ENCODE data around the gene NDUFB5.
"Not testable (repeated sequence)": the region's sequence is repeated elsewhere in the genome, so short reads cannot be mapped to it uniquely, and the experiment has no call there.

Gene NDUFB5

DNA sequence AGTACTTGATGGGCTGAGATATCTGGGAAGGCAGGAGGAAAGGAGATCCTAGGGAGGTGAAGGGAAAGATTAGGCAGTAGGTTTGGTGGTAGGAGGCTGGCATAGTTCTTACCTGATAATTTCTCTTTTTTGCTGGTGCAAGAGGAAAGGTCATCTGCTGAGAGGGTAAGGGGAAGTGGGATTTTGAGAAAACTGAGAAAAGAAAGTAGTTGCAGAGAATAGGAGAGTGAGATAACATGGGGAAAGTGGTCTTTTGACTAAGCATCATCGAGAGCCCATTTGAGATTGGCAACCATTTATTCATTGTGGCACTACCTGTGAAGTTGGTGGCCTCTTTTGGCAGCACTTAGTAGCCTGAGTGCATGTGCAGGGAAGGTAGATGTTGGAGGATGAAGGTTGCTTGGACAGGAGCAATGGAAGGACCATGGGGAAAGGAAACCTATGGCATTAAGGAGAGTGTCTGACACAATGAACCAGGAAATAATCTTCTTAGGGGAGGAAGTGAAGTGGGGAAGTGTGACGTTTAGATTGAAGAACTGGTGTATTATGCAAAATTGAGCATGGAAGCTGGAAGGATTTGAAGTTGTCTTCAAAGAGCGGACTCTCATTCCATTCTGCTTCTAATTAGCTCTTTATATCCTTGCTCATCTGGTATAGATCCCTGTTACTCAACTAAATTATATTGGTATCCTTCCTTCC lies 26.3 kb downstream of the NDUFB5 start:
- no peak for DNase-seq (ENCODE audit: insufficient read length, low spot score)
- FAIRE-seq = peak; percentile 4

DNA sequence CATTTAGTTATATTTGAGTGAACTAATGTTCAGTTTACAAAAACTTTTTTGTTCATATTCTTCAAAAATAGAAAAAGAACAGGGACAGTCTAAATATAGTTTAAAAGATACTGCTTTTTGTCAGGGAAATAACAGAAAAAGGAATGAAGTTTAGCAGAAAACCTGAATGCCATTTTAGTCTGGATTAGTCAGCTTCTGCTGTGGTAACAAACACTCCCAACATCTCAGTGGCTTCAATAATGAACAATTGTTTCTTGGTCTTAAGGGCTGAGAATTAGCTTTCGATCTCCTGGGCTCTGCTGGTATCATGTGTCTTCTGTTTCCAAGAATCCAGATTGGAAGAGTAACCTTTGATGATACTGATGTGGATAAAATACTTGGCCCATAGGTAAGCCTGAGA lies 35.9 kb downstream of the NDUFB5 start:
- no peak for DNase-seq (ENCODE audit: insufficient read length, low spot score)
- FAIRE-seq = no peak

DNA sequence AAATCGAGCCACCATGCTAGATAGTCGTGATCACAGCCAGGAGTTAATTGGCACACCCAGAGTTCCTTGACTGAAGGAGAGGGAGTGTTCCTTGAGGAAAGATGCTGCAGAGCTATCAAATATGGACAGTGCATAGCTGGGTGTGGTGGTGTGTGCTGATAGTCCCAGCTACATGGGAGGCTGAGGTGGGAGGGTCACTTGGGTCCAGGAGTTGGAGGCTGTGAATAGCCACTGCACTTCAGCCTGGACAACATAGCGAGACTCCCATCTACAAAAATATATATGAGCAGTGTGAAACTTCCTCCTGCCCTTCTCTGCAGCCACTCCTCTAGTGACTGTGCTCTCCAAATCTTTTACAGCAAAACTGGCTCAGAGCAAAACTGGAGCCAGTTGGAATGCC lies 38.3 kb downstream of the NDUFB5 start:
- FAIRE-seq = no peak
- no peak for DNase-seq (ENCODE audit: insufficient read length, low spot score)

DNA sequence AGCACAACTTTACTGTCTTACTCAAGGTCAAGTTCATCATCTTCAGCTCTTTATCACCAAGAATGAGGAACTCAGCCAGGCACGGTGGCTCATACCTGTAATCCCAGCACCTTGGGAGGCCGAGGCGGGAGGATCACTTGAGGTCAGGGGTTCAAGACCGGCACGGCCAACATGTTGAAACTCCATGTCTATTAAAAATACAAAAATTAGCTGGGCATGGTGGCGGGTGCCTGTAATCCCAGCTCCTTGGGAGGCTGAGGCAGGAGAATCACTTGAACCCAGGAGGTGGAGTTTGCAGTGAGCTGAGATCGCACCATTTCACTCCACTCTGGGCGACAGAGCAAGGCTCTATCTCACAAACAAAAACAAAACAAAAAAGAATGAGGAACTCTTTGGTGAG lies 39.2 kb downstream of the NDUFB5 start:
- not testable (repeated sequence) for DNase-seq (ENCODE audit: insufficient read length, low spot score); FAIRE-seq

DNA sequence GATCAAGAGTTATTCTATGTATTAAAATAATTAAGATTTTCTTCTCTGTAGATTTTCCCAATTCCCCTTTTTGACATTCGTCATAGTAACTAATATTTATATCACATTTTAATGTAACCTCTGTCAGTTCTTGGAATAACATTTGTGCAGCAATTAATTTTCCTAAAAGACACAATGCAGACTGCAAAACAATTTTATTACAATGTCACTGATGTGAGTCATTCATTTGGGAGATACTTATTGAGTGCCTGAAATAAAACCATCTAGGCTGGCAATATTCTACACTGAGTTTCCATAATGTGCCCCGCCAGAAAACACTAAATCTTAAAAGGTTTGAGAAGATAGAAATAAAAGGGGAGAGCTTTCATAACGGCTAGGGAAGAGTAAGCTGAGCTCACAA lies 41.6 kb downstream of the NDUFB5 start:
- FAIRE-seq = no peak
- DNase-seq (ENCODE audit: insufficient read length, low spot score) = no peak

DNA sequence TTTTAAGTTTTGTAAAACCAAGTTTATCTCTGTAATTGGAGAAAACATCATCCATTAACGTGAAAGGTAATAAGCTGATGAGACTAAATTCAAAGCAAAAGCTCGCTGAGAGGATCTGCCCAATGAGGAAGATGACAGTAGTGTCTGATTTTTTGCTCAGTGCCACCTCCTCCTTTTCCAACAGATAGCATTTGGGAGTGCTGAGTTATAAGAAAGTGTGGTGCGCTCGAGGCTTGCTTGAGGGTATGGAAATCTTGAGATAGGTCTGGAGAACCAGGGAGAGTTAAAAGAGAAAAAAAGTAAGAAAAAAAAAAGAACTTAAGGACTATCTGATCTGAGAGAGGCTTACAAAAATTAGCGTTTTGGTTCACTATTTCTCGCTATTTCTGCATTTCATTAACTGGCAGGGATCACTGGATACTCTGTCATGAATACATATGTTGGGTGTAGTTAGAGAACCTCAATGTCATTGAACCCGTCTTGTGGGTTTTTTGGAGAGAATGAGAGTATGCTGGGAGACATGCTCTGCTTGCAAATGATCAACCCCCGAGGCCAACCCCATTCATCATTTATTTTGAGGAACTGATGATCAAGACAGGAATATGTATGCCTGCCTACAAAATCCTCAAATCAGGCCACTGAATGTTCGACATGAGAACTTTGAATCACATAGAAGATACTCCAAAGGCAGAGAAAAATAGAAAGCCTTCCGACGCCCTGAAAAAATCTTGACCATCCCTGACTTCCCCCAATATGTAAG lies 47.3 kb downstream of the NDUFB5 start:
- no peak for DNase-seq (ENCODE audit: insufficient read length, low spot score)

DNA sequence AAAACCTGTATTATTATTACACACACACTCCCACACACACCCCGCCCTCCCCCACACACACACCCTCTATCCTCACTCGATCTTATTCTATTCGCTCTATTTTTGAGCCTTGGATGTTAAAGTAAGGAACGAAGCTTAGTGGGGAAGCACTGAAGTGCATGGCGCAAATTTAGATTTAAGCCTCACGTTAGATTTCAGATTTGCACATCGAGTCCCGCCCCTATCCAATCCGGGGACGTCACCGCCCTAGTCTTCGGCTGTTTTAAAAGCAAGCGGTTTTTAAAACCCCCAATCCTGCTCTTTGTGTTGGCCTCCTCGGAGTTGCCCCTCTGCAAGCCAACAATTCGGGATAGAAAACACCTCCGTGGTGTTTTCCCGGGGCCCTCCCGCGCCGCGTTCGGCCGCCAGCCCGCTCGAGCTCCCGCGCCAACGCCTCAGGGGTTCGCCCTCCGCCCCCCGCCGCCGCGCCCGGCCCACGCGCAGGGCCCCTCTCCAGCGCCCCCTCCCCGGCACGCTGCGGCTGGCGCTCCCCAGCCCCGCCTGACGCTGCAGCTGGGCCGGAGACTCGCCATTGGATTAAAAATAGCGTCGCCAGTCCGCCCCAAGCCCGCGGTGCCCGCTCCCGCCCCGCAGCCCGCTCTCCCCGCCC lies 48.0 kb downstream of the NDUFB5 start, which contains the start of gene USP13:
TSS of gene USP13 (plus strand) at position 594 of the 649 bp plus-strand sequence. CDS start 186 bp downstream, outside the sequence.
- DNase-seq (ENCODE audit: insufficient read length, low spot score) (peak; percentile 61), FAIRE-seq (peak; percentile 60)

More for the DNA sequence above, 47.3 kb downstream of the NDUFB5 start:
- no peak for FAIRE-seq

DNA sequence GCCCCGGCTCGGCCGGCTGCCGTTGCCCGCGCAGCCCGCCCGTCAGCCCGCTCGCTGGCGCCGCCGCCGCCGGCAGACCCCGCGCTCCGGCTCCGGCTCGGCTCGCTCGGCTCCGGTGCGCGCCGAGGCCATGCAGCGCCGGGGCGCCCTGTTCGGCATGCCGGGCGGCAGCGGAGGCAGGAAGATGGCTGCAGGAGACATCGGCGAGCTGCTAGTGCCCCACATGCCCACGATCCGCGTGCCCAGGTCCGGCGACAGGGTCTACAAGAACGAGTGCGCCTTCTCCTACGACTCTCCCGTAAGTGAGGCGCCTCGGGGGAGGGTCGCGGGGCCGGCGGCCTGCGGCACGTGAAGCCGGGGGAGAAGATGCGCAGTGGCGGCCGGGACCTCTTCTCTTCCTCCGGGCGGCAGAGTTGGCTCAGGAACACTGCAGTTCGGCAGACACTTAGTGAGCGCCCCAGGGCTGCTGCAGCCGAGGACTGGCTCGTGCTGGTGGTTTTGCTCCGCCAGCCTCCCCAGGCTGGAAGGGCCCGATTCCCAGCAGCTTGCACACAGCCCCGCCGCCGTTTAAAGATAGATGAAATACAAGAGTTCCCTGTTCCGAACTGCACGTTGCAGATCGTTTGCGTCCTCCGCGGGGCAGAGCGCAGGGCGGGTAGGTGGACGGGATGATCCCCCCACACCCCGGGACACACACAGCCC lies 48.7 kb downstream of the NDUFB5 start:
- peak; percentile 14 for FAIRE-seq
- DNase-seq (ENCODE audit: insufficient read length, low spot score) = peak; percentile 63

DNA sequence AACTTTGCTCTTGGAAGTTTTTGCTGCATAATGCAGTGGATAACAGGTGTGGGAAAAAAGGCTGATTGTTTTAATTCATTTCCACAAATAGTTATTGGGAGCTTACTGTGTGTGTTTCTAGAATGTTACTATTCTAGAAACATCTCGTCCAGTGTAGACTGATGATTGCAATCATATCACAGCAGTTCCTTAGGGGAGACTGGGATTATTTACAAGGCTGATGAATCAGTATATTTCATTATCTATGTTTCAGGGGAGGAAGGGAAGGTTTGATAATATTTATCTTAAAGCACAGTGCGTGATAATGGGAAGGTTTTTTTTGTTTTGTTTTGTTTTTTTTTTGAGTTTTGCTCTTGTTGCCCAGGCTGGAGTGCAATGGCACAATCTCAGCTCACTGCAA lies 50.6 kb downstream of the NDUFB5 start:
- FAIRE-seq = no peak

DNA sequence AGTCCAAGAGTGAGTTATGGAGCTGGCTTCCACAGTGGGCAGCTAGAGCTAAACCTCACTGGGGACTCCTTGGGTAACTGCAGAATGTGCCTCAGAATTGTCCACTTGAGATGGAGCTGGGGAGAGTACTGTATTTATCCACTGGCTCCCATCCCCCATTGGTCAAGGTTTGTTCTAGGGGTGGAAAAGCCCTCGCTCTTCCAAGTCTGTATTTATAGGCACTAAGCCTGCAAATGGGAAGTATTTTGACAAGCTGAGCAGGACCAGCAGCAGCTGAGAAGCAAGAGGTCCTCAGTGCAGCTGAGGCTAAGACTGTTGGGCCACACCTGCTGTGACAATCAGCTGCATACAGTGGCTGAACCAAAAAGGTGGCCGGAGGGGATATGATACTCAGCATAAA lies 54.0 kb downstream of the NDUFB5 start:
- no peak for FAIRE-seq
- DNase-seq (ENCODE audit: insufficient read length, low spot score) = no peak

More for the DNA sequence above, 50.6 kb downstream of the NDUFB5 start:
- no peak for DNase-seq (ENCODE audit: insufficient read length, low spot score)

DNA sequence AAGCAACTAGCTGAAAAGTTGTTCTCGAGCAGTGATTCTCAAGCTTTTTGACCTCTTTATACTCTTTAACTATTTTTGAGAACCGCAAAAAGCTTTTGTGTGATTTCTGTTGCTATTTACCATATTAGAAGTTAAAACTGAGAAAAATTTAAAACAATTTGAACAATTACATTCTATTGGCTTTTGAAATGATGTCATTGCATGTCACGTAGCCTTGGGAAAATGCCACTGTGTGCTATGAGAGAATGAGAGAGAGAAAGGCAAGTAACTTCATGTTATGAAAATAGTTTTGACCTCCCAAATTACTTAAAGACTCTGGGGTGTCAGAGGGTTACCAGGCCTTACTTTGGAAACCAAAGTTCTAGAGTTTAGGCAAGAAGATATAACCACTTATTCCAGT lies 56.3 kb downstream of the NDUFB5 start:
- DNase-seq (ENCODE audit: insufficient read length, low spot score) = no peak
- no peak for FAIRE-seq

DNA sequence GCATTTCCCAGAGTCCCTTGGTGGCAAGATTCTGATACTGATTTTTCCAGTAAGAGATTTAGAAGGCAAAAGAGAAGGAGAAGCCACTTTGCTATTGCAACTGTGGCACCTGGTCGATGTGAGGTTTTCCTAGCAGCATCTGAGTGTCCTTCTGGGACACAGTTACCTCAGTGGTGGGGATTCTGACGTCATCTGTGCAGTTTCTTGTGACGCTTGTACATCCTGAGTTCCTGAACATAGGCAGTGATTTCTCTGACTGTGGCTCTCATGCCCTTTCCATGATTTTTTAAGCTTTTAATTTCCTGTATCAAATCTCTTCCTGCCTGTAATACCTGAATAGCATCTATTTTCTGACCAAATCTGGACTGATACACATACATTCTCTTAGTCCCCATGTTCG lies 57.2 kb downstream of the NDUFB5 start:
- no peak for FAIRE-seq

DNA sequence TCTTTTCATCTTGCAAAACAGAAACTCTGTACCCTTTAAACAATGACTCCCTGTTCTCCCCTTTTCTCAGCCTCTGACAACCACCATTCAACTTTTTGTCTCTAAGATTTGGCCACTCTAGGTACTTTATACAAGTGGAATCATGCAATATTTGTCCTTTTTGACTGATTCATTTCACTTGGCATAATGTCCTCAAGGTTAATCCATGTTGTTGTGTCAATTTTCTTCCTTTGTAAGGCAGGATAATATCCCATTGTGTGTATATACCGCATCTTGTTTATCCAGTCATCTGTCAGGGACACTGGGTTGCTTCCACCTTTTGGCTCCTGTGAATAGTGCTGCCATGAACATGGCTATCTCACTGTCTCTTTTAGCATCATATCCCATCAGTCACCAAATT lies 58.5 kb downstream of the NDUFB5 start:
- no peak for FAIRE-seq

More for the DNA sequence above, 57.2 kb downstream of the NDUFB5 start:
- no peak for DNase-seq (ENCODE audit: insufficient read length, low spot score)

DNA sequence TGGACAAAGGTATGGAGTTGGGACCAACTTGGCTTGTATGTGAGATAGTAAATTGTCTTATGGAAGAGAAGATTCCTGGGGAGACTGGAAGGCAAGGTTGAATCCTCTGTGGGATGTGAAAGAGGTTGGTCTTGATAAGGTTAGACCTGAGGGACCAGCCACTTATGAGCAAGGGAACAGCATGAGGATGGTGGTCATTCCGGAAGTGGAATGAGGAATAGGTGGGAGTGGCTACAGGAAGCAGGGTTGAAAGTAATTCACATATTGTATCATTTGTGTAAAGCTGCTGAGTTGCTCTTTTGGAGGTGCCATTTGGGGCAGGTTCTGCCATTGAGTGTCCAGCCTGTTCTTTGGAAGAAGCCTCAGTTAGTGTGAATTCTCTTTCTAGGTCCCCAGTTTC lies 61.4 kb downstream of the NDUFB5 start:
- no peak for FAIRE-seq
- no peak for DNase-seq (ENCODE audit: insufficient read length, low spot score)

More for the DNA sequence above, 58.5 kb downstream of the NDUFB5 start:
- no peak for DNase-seq (ENCODE audit: insufficient read length, low spot score)

DNA sequence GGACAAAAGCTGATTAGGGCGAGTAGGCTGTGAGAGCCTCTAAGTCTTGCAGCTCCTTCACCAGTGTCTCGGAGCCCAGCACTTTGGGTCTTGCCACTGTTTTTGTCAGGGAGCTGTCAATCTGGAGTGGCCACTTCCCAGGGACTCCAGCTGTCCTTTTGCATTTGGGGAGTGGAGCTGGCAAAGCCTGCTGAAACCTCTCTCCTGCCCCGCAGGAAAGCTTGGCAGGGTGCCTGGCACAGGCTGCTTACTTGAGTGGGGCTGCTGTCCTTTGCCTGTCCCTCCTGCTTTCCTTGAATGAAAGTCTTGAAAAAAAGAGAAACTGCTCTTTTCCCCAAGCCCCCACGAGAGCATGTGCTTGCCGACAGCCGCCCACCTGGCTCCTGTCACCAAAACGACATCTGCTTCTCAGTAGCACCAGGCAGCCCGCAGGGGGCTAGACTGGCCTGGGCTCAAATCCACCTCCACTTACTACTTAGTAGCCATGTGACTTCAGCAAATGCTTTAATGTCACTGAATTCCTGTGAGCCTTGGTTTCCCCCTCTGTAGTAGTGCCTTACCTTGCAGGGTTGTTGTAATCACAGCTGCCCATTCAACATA lies 61.9 kb downstream of the NDUFB5 start:
- FAIRE-seq (no peak), DNase-seq (ENCODE audit: insufficient read length, low spot score) (no peak)

DNA sequence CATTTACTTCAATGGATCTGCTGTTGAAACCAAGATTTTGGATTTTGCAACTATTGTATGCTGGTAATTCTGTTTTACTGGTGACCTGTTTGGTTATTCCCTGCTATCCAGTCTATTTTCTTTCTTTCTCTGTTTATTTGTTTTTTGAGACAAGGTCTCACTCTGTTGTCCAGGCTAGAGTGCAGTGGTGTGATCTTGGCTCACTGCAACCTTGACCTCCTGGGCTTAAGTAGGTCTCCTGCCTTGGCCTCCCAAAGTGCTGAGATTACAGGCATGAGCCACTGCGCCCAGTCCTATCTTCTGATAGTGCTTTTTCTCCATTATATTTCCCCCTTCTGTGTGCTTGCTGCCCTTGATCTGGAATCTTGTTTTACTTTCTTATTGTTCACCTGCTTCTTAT lies 63.8 kb downstream of the NDUFB5 start:
- no peak for FAIRE-seq

DNA sequence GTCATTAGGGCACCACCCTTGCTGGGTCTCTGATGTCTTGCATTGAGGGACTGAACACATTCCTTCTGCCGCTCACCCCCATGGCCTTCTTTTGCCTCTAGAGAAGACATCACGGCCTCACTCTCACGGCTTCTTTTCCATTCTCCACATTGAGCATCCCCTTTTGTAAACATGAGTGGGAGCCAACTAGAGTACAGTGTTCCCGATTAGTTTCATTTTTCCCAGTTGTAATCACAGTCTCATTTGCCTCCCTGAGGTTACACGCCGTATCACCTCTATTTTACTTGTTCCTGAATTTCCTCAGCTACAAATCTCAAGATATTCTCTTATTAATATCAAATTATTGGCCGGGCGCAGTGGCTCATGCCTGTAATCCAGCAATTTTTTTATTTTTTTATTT lies 65.7 kb downstream of the NDUFB5 start:
- DNase-seq (ENCODE audit: insufficient read length, low spot score) (no peak), FAIRE-seq (no peak)

More for the DNA sequence above, 63.8 kb downstream of the NDUFB5 start:
- no peak for DNase-seq (ENCODE audit: insufficient read length, low spot score)

DNA sequence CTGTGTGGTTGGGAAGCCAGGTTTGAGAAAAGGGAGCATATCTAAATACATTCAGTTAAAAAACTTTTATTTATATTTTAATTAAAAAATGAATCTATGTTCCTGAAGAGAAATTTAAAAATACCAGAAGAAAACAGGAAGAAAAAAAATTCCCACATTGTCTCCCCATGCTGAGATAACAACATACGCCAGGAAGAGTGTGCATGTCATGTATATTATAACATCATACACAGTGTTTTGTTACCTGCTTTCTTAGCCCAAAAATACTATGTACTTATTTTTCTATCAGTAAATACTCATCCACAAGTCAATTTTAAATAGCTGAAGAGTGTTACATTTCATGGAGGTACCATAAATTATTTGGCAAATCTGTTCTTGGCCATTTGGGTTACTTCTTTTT lies 66.7 kb downstream of the NDUFB5 start:
- no peak for DNase-seq (ENCODE audit: insufficient read length, low spot score)
- no peak for FAIRE-seq

DNA sequence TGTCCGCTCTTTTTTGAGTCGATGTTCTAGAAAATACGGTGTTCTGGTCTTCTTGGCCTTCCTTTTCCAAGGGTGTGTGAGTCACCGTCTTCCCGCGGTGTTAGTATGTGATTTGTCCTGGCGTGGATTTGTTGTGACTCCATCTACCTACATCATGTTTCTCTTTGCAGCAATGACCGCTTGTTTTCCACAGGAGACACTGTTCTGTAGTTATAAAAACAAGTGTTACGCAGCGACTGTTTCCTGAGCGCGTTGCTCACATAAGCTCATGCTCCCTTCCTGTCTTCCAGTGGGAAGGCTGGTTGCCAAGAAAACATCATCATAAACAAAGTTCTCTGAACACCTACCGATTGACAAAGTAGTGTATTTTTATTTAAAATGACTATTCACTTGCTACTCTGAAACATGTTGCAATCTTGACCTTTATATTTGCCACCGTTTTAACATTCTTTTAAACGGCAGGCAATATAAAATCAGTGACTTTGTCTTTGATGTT lies 67.2 kb downstream of the NDUFB5 start:
- no peak for FAIRE-seq
- DNase-seq (ENCODE audit: insufficient read length, low spot score) = no peak

DNA sequence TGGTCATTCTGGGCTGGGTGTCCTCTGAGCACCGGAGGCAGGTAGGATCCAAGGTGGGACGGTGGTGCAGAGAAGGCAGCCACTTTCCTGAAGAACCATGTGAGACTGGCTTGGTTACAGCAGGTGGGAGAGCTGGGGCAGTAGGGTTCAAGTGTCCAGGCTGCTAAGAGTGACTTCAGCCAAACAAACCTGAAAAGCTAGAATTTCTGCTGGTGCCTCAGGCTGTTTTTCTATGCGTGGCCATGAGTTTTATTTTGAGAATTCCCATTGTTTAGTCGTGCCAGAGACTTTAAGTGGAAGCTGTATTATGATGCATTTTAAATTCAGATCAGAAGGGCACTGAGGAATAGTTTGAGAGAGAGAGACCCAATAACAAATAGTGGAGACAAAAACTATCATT lies 68.3 kb downstream of the NDUFB5 start:
- no peak for FAIRE-seq
- DNase-seq (ENCODE audit: insufficient read length, low spot score) = no peak
